IPS-15b (cell line): ENCODE data around the gene EML4.
"Not testable (repeated sequence)": the region's sequence is repeated elsewhere in the genome, so short reads cannot be mapped to it uniquely, and the experiment has no call there.

Source experiments
- H3K27me3 ChIP-seq: one replicate; pipeline ENCODE4 v1.6.1; 2013; ENCODE audit warnings: low read length; ENCODE audit not compliant: control insufficient read depth, insufficient read depth
- H3K36me3 ChIP-seq: one replicate; pipeline ENCODE4 v1.6.1; 2013; ENCODE audit warnings: low read length; ENCODE audit not compliant: control insufficient read depth, insufficient read depth
- H3K4me1 ChIP-seq: one replicate; pipeline ENCODE4 v1.6.1; 2013; ENCODE audit warnings: mild to moderate bottlenecking, low read length; ENCODE audit not compliant: control insufficient read depth, insufficient read depth
- H3K4me3 ChIP-seq: one replicate; pipeline ENCODE4 v1.5.1; 2013; ENCODE audit warnings: low read depth, low read length
- H3K9ac ChIP-seq: one replicate; pipeline ENCODE4 v1.6.1; 2013; ENCODE audit warnings: low read depth, mild to moderate bottlenecking, low read length
- H3K9me3 ChIP-seq: one replicate; pipeline ENCODE4 v1.6.1; 2013; ENCODE audit warnings: mild to moderate bottlenecking, low read length; ENCODE audit not compliant: control insufficient read depth, insufficient read depth

Gene EML4

GRCh38 chr2:42380026-42380425 lies 210.9 kb downstream of the EML4 start:
- not testable (repeated sequence) for H3K9me3 ChIP-seq, H3K9ac ChIP-seq, H3K4me3 ChIP-seq, H3K27me3 ChIP-seq, H3K4me1 ChIP-seq, H3K36me3 ChIP-seq

- Histone ChIP-seq H3K4me1 (no peaks in the 10 kb centered on the region), H3K27me3 (no peaks in the 10 kb centered on the region), H3K9me3 (no peaks in the 10 kb centered on the region), H3K4me3 (no peak overlapping the region), H3K36me3 (no peaks in the 10 kb centered on the region), H3K9ac (no peak overlapping the region)
Measured at GRCh38 chr2:42382144-42382543, 213.0 kb downstream of the EML4 start.
